ENCODE results near the gene KCNK5.

The KCNK5 gene

DNA sequence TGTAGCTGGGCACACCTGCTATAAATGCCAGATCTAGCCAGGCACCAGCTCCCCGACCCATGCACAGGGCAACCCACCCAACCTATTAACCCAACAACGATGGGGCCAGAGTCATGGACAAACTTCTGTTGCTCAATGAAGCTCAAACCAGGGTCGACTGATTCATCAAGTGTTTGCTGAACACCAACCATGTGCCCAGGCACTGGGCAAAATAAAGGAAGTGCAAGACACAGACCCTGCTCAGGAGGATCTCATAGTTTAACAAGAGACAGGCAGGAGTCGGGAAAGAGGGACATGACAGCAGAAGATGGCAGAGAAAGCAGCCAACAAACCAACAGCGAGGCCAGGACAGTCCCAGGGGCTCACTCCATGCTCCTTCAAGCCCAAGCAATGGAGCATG lies 18.8 kb downstream of the KCNK5 start:
- no peak for TF ChIP-seq ZFX (IDR thresholded peaks at IDR 0.05; ENCODE audit: borderline replicate concordance)
- TF ChIP-seq, protein P1, sequence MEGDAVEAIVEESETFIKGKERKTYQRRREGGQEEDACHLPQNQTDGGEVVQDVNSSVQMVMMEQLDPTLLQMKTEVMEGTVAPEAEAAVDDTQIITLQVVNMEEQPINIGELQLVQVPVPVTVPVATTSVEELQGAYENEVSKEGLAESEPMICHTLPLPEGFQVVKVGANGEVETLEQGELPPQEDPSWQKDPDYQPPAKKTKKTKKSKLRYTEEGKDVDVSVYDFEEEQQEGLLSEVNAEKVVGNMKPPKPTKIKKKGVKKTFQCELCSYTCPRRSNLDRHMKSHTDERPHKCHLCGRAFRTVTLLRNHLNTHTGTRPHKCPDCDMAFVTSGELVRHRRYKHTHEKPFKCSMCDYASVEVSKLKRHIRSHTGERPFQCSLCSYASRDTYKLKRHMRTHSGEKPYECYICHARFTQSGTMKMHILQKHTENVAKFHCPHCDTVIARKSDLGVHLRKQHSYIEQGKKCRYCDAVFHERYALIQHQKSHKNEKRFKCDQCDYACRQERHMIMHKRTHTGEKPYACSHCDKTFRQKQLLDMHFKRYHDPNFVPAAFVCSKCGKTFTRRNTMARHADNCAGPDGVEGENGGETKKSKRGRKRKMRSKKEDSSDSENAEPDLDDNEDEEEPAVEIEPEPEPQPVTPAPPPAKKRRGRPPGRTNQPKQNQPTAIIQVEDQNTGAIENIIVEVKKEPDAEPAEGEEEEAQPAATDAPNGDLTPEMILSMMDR (IDR thresholded peaks at IDR 0.05): no peak
- H3K27ac ChIP-seq: no peak overlapping the region

DNA sequence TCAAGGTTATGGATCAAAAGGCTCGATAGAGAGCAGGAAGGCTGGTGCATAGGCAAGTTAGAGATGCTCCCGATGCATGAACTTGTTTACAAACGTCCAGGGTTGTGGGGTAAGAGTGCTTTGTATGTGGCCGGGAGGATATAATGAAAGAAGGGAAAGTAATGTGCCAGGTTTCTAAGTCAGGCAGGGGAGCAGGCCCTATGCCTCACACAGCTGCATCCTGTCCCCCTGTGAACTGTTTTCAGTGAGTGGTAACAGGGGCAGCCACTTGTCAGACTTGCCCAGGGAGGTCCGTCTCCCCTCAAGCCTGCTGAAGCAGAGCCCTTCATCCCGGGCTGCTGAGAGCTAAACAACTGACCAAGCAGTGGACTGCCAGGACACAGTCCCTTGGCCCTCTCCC lies 19.4 kb downstream of the KCNK5 start:
- no peak overlapping the region for H3K27ac ChIP-seq
- no peak for TF ChIP-seq ZFX (IDR thresholded peaks at IDR 0.05; ENCODE audit: borderline replicate concordance)
- TF ChIP-seq, protein P1 (IDR thresholded peaks at IDR 0.05): no peak

DNA sequence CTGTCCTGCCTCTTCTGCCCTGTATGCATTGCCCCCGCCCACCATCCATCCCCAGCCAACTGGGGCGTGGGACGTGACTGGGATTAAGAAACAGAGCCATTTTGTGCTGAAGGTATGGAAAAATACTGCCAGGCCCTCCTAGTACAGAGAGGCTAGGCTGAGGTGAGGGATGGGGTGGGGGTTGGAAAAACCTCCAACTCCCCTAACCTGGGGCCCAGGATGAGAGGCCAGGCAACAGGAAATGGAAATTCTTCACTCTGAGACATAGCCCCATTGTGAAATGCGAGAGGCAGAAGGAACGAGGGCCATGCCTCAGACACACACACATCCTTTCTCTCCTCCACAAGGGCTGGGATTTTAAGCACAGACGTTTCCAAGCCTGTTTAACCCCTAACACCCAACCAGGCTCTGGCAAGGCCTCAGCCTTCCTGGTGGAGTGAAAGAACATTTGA lies 19.9 kb downstream of the KCNK5 start:
- H3K27ac ChIP-seq: no peak overlapping the region
- no peak for TF ChIP-seq ZFX (IDR thresholded peaks at IDR 0.05; ENCODE audit: borderline replicate concordance)
- TF ChIP-seq, protein P1 (IDR thresholded peaks at IDR 0.05): no peak

DNA sequence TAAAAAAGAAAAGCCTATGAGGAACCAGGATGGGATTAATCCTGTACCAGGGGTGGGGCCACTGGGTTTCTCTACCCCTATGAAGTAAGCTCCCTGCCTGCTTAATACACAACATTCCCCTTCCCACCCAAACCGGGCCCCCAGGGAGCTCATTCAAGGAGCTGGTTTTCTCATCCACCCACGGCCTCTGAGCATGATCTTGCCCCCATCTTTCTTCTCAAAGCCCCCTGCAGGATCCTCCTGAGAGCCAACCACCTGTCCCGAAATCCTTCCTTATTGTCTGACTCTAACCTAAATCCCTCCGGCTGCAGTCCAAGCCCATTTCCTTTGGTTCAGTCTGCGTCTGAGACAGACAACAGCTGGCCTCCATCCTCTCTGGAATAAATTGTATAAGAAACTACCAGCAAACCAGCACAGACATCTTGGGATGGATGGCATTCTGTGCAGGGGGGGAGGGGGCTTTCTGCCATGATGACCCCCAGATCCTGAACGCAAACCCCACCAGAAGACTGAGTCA lies 21.0 kb downstream of the KCNK5 start:
- no peak for TF ChIP-seq ZFX (IDR thresholded peaks at IDR 0.05; ENCODE audit: borderline replicate concordance)
- TF ChIP-seq, protein P1 (IDR thresholded peaks at IDR 0.05): no peak
- no peak overlapping the region for H3K27ac ChIP-seq

DNA sequence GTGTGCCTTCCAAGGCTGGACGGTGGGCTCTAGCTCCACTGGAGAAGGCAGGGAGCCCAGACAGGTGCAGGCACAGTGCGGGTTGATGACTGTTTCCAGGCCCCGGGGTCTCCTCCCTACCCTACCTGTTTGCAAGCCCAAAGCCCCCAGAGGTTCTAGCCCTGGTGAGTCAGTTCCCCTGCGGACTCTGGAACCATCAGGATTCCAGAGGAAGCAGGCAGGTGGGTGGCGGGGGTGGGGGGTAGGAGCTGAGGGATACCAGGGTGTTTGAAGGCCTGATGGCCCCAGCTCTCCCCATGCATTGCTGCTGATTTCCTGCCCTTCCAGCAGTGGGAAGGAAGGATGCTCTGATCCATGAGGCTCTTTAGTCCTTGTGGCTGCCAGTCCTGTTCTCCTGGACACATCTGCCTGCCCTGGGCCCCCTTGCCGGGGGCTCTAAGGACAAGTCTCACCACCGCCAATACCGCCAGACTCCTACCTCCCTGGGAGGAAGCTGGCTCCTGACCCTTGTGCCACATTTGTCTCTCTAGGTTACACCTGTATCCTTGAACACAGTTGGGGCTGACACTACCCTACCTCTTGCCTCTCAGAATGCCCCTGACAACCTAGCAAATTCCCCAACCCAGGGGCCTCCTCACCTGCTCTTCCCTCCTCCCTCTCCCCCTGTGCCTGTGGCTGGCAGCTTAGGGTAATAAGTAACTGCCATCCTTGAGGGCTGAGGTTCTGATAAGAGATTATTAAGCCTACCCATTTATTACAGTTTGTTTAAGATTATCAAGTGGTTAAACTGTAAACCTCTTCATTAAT lies 21.7 kb downstream of the KCNK5 start:
- no peak for TF ChIP-seq ZFX (IDR thresholded peaks at IDR 0.05; ENCODE audit: borderline replicate concordance)
- TF ChIP-seq, protein P1 (IDR thresholded peaks at IDR 0.05): no peak
- no peak overlapping the region for H3K27ac ChIP-seq

DNA sequence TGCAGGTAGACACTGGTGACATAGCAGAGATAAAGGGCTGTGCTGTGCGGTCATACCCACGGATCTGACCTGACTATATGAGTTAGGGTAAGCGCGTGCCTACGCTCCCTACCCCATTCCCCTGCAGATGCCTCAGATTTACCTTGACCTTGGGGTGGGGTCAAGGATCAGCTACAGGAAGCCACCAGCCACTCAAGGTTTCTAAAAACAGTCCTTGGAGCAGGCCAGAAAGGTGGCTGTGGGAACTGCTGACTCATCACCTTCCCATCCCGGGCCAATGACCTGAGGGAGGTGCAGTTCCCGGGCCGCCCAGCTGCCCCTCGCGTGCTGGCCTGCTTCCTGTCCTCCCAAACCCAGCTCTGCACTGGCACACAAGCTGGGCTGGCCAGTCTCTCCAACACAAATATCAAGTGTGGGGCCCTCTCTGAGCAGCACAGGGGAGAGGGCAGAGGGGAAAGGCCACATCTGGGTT lies 23.0 kb downstream of the KCNK5 start:
- TF ChIP-seq, protein P1 (IDR thresholded peaks at IDR 0.05): no peak
- TF ChIP-seq ZFX (IDR thresholded peaks at IDR 0.05; ENCODE audit: borderline replicate concordance): no peak
- no peak overlapping the region for H3K27ac ChIP-seq

DNA sequence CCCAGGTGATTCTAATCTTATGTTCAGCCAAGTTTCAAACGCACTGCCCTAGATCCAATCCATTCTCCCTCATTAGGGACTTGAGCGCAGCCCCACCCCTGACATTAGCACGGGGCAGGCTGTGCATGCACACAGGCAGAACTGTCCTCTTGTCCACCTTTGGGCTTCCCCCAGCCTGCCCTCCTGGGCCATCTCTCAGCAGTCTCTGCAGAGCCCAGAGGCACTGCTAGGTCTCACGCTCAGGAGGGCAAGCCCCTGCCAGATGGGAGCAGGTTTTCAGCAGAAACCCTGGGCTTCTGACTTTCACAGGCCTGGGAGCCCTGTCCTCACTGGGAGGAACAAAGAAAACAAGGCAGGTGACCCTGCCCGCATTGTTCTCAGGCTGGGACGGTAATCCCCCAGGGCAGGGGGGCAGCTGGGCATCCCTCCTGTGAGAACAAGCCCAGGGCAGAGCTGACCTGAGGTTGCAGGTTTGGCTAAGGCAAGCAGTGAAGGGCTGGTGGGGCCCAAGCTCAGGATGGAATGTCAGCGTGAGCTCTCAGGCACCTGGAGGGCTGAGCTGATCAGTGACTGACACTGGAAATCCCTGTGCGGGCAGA lies 24.5 kb downstream of the KCNK5 start:
- H3K27ac ChIP-seq: no peak overlapping the region
- TF ChIP-seq ZFX (IDR thresholded peaks at IDR 0.05; ENCODE audit: borderline replicate concordance): no peak
- TF ChIP-seq, protein P1 (IDR thresholded peaks at IDR 0.05): no peak
